Neural progenitor cell (in vitro differentiated cells): ENCODE measurements around the gene EPHA10. TPM values are rescaled to one million over a fixed set of nuclear protein-coding genes. Genes with fewer than 3 reads are reported as not detected.

ENCODE experiments used
- DNase-seq: peaks from one replicate; pipeline ENCODE4 v3.0.0-alpha.2; 2016; ENCODE audit warnings: low spot score
- H2AFZ ChIP-seq: fragments of 200-600 bp; sonication (generic); replicated peaks from 2 replicates; pipeline ENCODE4 v1.6.1; 2016; ENCODE audit warnings: antibody characterized with exemption
- H3F3A ChIP-seq: fragments of 200-600 bp; sonication (generic); 2 replicates; pipeline ENCODE4 v1.6.1; 2016; ENCODE audit warnings: antibody characterized with exemption, low read depth
- H3K27ac ChIP-seq: fragments of 200-600 bp; sonication (generic); 2 replicates; pipeline ENCODE4 v1.5.1; 2016; ENCODE audit warnings: mild to moderate bottlenecking
- H3K27me3 ChIP-seq: fragments of 200-600 bp; sonication (generic); 2 replicates; pipeline ENCODE4 v1.6.1; 2016; ENCODE audit warnings: mild to moderate bottlenecking, moderate library complexity
- H3K36me3 ChIP-seq: fragments of 200-600 bp; sonication (generic); 2 replicates; pipeline ENCODE4 v1.5.1; 2016
- H3K4me1 ChIP-seq: fragments of 200-600 bp; sonication (generic); 2 replicates; pipeline ENCODE4 v1.6.1; 2016; ENCODE audit warnings: mixed run types
- H3K4me2 ChIP-seq: fragments of 200-600 bp; sonication (generic); 2 replicates; pipeline ENCODE4 v1.6.1; 2016
- H3K4me3 ChIP-seq: fragments of 200-600 bp; sonication (generic); 2 replicates; pipeline ENCODE4 v1.5.1; 2016
- H3K79me2 ChIP-seq: fragments of 200-600 bp; sonication (generic); 2 replicates; pipeline ENCODE4 v1.6.1; 2016; ENCODE audit warnings: low read depth
- H3K9ac ChIP-seq: fragments of 200-600 bp; sonication (generic); 2 replicates; pipeline ENCODE4 v1.6.1; 2016
- H3K9me3 ChIP-seq: fragments of 200-600 bp; sonication (generic); 2 replicates; pipeline ENCODE4 v1.5.1; 2016; ENCODE audit warnings: low read depth
- H4K20me1 ChIP-seq: fragments of 200-600 bp; sonication (generic); 2 replicates; pipeline ENCODE4 v1.6.1; 2016; ENCODE audit warnings: low read depth
- H3K27ac Mint-ChIP-seq: 3 replicates; pipeline ENCODE4 v1.8.0; 2021; ENCODE audit warnings: mixed read lengths
- H3K27me3 Mint-ChIP-seq: 2 replicates; pipeline ENCODE4 v1.8.0; 2022; ENCODE audit warnings: low read depth, mild to moderate bottlenecking, inconsistent platforms, moderate library complexity, mixed read lengths; ENCODE audit not compliant: insufficient read depth
- H3K36me3 Mint-ChIP-seq: 3 replicates; pipeline ENCODE4 v1.8.0; 2021; ENCODE audit warnings: mixed read lengths
- H3K4me1 Mint-ChIP-seq: 3 replicates; pipeline ENCODE4 v1.8.0; 2021; ENCODE audit warnings: mixed read lengths
- H3K4me3 Mint-ChIP-seq: 3 replicates; pipeline ENCODE4 v1.8.0; 2021; ENCODE audit warnings: mild to moderate bottlenecking, moderate library complexity, mixed read lengths
- H3K9me3 Mint-ChIP-seq: 3 replicates; pipeline ENCODE4 v1.8.0; 2020; ENCODE audit warnings: mixed read lengths
- EZH2 ChIP-seq: fragments of 200-600 bp; sonication (generic); IDR thresholded peaks from 2 replicates; pipeline ENCODE4 v1.6.1; 2017; ENCODE audit warnings: antibody characterized with exemption, mild to moderate bottlenecking, moderate library complexity
- EZH2phosphoT487 ChIP-seq: fragments of 200-600 bp; sonication (generic); IDR thresholded peaks from 2 replicates; pipeline ENCODE4 v1.6.1; 2017; ENCODE audit warnings: antibody characterized with exemption
- total RNA-seq: library from RNA; depleted of rRNA; stranded (reverse); fragments of >200 nt; gene quantifications from 2 replicates; pipeline ENCODE4 v1.2.3, GENCODE V29; 2015; ENCODE audit warnings: low replicate concordance
- TF ChIP-seq, protein P1 (sequence below): fragments of 200-600 bp; sonication (generic); IDR thresholded peaks from 2 replicates; pipeline ENCODE4 v1.5.1; 2017; ENCODE audit warnings: antibody characterized with exemption, mild to moderate bottlenecking

The EPHA10 gene
- total RNA-seq, 1 donor from 2014 or later, result not detected

DNA sequence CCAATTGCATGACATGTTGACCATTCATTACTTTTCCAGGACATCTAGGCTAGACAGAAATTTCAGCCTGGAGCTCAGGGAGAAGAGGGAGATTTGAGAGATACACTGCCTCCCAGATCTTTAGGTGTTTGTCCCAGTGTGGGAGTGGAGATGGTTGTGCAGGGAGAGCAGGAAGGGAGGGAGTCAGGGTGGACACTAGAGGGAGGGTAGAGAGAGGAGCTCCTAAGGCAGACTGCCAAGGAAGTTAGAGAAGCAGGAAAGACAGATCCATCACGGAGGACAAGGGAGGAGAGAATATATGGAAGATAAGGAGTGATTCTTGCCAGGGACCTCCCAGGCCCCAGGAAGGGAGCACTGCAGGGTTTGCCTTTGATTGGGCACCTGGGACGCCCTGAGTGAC, 63.9 kb downstream of the EPHA10 start:
- TF ChIP-seq EZH2phosphoT487 (no peak), EZH2 (no peak)
- TF ChIP-seq, protein P1, sequence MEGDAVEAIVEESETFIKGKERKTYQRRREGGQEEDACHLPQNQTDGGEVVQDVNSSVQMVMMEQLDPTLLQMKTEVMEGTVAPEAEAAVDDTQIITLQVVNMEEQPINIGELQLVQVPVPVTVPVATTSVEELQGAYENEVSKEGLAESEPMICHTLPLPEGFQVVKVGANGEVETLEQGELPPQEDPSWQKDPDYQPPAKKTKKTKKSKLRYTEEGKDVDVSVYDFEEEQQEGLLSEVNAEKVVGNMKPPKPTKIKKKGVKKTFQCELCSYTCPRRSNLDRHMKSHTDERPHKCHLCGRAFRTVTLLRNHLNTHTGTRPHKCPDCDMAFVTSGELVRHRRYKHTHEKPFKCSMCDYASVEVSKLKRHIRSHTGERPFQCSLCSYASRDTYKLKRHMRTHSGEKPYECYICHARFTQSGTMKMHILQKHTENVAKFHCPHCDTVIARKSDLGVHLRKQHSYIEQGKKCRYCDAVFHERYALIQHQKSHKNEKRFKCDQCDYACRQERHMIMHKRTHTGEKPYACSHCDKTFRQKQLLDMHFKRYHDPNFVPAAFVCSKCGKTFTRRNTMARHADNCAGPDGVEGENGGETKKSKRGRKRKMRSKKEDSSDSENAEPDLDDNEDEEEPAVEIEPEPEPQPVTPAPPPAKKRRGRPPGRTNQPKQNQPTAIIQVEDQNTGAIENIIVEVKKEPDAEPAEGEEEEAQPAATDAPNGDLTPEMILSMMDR, result no peak
- no peak overlapping the region for H3K4me2 ChIP-seq
- H3K79me2 ChIP-seq, result no peaks in the 10 kb centered on the region
- Mint-ChIP-seq H3K4me3 (no peak overlapping the region), H3K9me3 (no peaks in the 10 kb centered on the region), H3K4me1 (no peaks in the 10 kb centered on the region), H3K27ac (no peak overlapping the region), H3K36me3 (peaks cover 37% of the 10 kb centered on the region), H3K27me3 (no peaks in the 10 kb centered on the region)
- H2AFZ ChIP-seq, result no peak overlapping the region
- no peaks in the 10 kb centered on the region for H3K9me3 ChIP-seq
- no peak overlapping the region for H3K4me3 ChIP-seq
- H3K27me3 ChIP-seq, result no peaks in the 10 kb centered on the region
- H3K27ac ChIP-seq, result no peak overlapping the region
- peaks cover 16% of the 10 kb centered on the region for H3K36me3 ChIP-seq
- DNase-seq, result no peak
- no peaks in the 10 kb centered on the region for H3K4me1 ChIP-seq
- H3F3A ChIP-seq, result no peaks in the 10 kb centered on the region
- no peak overlapping the region for H3K9ac ChIP-seq
- no peaks in the 10 kb centered on the region for H4K20me1 ChIP-seq

DNA sequence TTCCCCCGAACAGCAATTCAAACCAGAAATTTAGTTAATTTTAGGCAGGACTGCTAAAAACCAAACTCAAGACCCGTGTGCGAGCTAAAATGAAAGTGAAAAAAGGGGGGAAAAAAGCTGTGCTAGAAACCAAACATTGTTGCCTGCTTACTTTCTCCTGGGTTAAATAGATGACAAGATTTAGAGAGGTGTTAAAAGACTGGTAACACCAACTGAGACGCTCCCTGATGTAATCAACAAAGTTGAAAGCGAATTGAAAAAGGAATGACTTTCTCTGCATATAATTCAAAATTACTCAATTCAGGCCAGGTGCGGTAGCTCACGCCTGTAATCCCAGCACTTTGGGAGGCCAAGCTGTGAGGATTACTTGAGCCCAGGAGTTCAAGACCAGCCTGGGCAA, 65.8 kb downstream of the EPHA10 start:
- Histone ChIP-seq H3K4me1 (no peaks in the 10 kb centered on the region), H3K27ac (no peak overlapping the region), H3K79me2 (peaks cover 7% of the 10 kb centered on the region), H3K9me3 (no peaks in the 10 kb centered on the region), H3K4me3 (no peak overlapping the region), H3K27me3 (no peaks in the 10 kb centered on the region), H4K20me1 (no peaks in the 10 kb centered on the region), H3K9ac (no peak overlapping the region), H3K4me2 (no peak overlapping the region), H3K36me3 (peaks cover 19% of the 10 kb centered on the region), H3F3A (no peaks in the 10 kb centered on the region), H2AFZ (no peak overlapping the region)
- no peaks in the 10 kb centered on the region for H3K27me3 Mint-ChIP-seq
- TF ChIP-seq EZH2, result no peak
- no peak overlapping the region for H3K27ac Mint-ChIP-seq
- H3K4me1 Mint-ChIP-seq, result peaks cover 3% of the 10 kb centered on the region
- no peak overlapping the region for H3K4me3 Mint-ChIP-seq
- H3K36me3 Mint-ChIP-seq, result peaks cover 36% of the 10 kb centered on the region
- DNase-seq, result no peak
- H3K9me3 Mint-ChIP-seq, result no peaks in the 10 kb centered on the region

GRCh38 chr1:37697737-37698136, 67.2 kb downstream of the EPHA10 start:
- Histone ChIP-seq H3K79me2 (peaks cover 22% of the 10 kb centered on the region), H3K9me3 (no peaks in the 10 kb centered on the region), H3K9ac (no peak overlapping the region), H2AFZ (no peak overlapping the region), H3K36me3 (peaks cover 19% of the 10 kb centered on the region), H3F3A (no peaks in the 10 kb centered on the region), H3K4me1 (peaks cover 4% of the 10 kb centered on the region), H4K20me1 (no peaks in the 10 kb centered on the region), H3K27me3 (no peaks in the 10 kb centered on the region), H3K4me2 (no peak overlapping the region), H3K27ac (no peak overlapping the region), H3K4me3 (no peak overlapping the region)
- Mint-ChIP-seq H3K27me3 (no peaks in the 10 kb centered on the region), H3K4me3 (no peak overlapping the region), H3K4me1 (peaks cover 4% of the 10 kb centered on the region), H3K36me3 (peaks cover 32% of the 10 kb centered on the region), H3K27ac (no peak overlapping the region), H3K9me3 (no peaks in the 10 kb centered on the region)
- TF ChIP-seq, protein P1, result no peak
- TF ChIP-seq EZH2phosphoT487 (no peak), EZH2 (no peak)
- no peak for DNase-seq

DNA sequence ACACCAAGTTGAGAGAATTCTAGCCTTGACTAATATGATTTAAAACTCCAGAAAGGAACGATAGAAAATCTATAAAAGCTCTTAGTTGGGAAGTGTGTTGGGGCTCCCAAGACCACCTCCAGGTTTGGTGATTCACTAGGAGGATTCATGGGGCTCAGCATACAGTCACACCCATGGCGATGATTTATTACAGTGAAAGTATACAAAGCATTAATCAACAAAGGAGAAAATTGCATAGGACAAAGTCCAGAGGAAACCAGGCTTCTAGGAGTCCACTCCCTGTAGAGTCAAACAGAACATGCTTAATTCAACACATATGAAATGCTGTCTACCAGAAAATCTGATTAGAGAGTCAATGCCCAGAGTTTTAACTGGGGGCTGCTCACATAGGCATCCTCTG, 67.8 kb downstream of the EPHA10 start:
- no peak for DNase-seq
- Histone ChIP-seq H3K4me1 (peaks cover 4% of the 10 kb centered on the region), H3K79me2 (peaks cover 25% of the 10 kb centered on the region), H2AFZ (no peak overlapping the region), H3K27me3 (no peaks in the 10 kb centered on the region), H3K4me3 (no peak overlapping the region), H3K4me2 (no peak overlapping the region), H4K20me1 (no peaks in the 10 kb centered on the region), H3F3A (no peaks in the 10 kb centered on the region), H3K36me3 (peaks cover 19% of the 10 kb centered on the region), H3K9me3 (no peaks in the 10 kb centered on the region), H3K27ac (no peak overlapping the region), H3K9ac (no peak overlapping the region)
- H3K4me3 Mint-ChIP-seq, result no peak overlapping the region
- peaks cover 28% of the 10 kb centered on the region for H3K36me3 Mint-ChIP-seq
- H3K27ac Mint-ChIP-seq, result no peak overlapping the region
- TF ChIP-seq EZH2phosphoT487 (no peak), EZH2 (no peak)
- TF ChIP-seq, protein P1, result no peak
- H3K4me1 Mint-ChIP-seq, result peaks cover 4% of the 10 kb centered on the region
- H3K27me3 Mint-ChIP-seq, result no peaks in the 10 kb centered on the region
- no peaks in the 10 kb centered on the region for H3K9me3 Mint-ChIP-seq
